Uterus (tissue), 4 donors: ENCODE data around the gene WDFY2. TPM values are rescaled to one million over a fixed set of nuclear protein-coding genes. Genes with fewer than 3 reads are reported as not detected.

Source experiments
- DNase-seq, 2 donors: peaks; one replicate each; pipeline ENCODE4 v3.0.0-alpha.2; 2019 to 2020
- H3K27ac ChIP-seq, 2 donors: fragments of 200-600 bp; sonication (generic); 1 replicate in 1 of 2; 2 replicates in 1 of 2; pipeline ENCODE4 v1.5.1; 2016 to 2018
- H3K27me3 ChIP-seq, 2 donors: fragments of 200-600 bp; sonication (generic); one replicate each; pipeline ENCODE4 v1.5.1; 2018 to 2019; ENCODE audit warnings: control low read depth in 1 of 2
- H3K36me3 ChIP-seq, 2 donors: fragments of 200-600 bp; sonication (generic); one replicate each; pipeline ENCODE4 v1.5.1; 2019; ENCODE audit warnings: control low read depth in 1 of 2
- H3K4me1 ChIP-seq, 2 donors: fragments of 200-600 bp; sonication (generic); one replicate each; pipeline ENCODE4 v1.5.1; 2018 to 2019; ENCODE audit warnings: control low read depth in 1 of 2
- H3K4me3 ChIP-seq, 2 donors: fragments of 200-600 bp; sonication (generic); 1 replicate in 1 of 2; 2 replicates in 1 of 2; pipeline ENCODE4 v1.5.1; 2018 to 2019; ENCODE audit warnings: mild to moderate bottlenecking in 1 of 2
- H3K9me3 ChIP-seq, 2 donors: fragments of 200-600 bp; sonication (generic); one replicate each; pipeline ENCODE4 v1.5.1; 2019; ENCODE audit warnings: control low read depth in 1 of 2
- CTCF ChIP-seq, 4 experiments: fragments of 200-600 bp in 2 of 4; fragments of 450-650 bp in 2 of 4; sonication (generic) in 2 of 4; IDR thresholded peaks; one replicate each; pipeline ENCODE4 v1.5.1; 2016 to 2019; ENCODE audit warnings: antibody characterized with exemption in 4 of 4, mild to moderate bottlenecking in 2 of 4, moderate library complexity in 1 of 4
- POLR2A ChIP-seq, 2 donors: fragments of 450-650 bp; IDR thresholded peaks; one replicate each; pipeline ENCODE4 v1.6.1; 2016; ENCODE audit warnings: antibody characterized with exemption in 2 of 2, mild to moderate bottlenecking in 1 of 2, moderate library complexity in 1 of 2
- intact Hi-C: fragments of 100-400 bp; cut with DNase I; formaldehyde crosslinking; loops from one replicate; pipeline ENCODE4 v1.15.1; 2023; ENCODE audit warnings: low total_unique reads
- total RNA-seq, 4 donors: library from RNA; depleted of rRNA in 3 of 4; stranded (reverse); fragments of >200 nt in 3 of 4; gene quantifications; one replicate each; pipeline versions ENCODE4 v1.1.0 to v1.2.4, GENCODE V29; 2014 to 2023
- donor health status: DM: yes; HTN: yes; CAD: no.

Gene WDFY2
- 10 to 100 TPM in 1 of 4 donors, 1 to 10 TPM in 3; 7.9 to 21.0 (median 9.1) TPM for total RNA-seq

GRCh38 chr13:51583875-51584730 is at the start of gene WDFY2:
Gene WDFY2, plus strand, starts transcription at chr13:51584462. Its CDS starts 226 bp downstream, at chr13:51584688.
- Histone ChIP-seq H3K27ac (peak within 1 kb of the TSS; percentile 91 to 92), H3K4me3 (peak within 1 kb of the TSS; percentile 75 to 85), H3K36me3 (no peaks in the 10 kb centered on the region), H3K4me1 (no peaks in the 10 kb centered on the region), H3K9me3 (no peaks in the 10 kb centered on the region), H3K27me3 (no peaks in the 10 kb centered on the region)
- intact Hi-C loops, result loop anchor here (2.0 kb wide), 1 partner anchor 131 kb away; the partner anchor contains the start of gene INTS6
- peak; percentile 100 for DNase-seq
- TF ChIP-seq POLR2A (IDR thresholded peaks at IDR 0.05), result peak; percentile 91 to 92
- peak; percentile 37 to 62 (median 48) for TF ChIP-seq CTCF (IDR thresholded peaks at IDR 0.05)

- TF ChIP-seq POLR2A (IDR thresholded peaks at IDR 0.05) (no peak), CTCF (IDR thresholded peaks at IDR 0.05) (no peak)
- peak overlapping the region; percentile 80 to 92 for H3K27ac ChIP-seq
- no peaks in the 10 kb centered on the region for H3K27me3 ChIP-seq
- H3K4me1 ChIP-seq, result peaks cover 4 to 17% of the 10 kb centered on the region in 2 donors
- H3K4me3 ChIP-seq, result no peak overlapping the region
- intact Hi-C loops, result no loop called here
- H3K36me3 ChIP-seq, result no peaks in the 10 kb centered on the region
- no peak for DNase-seq
- H3K9me3 ChIP-seq, result no peaks in the 10 kb centered on the region
Observed at GRCh38 chr13:51538591-51539179, 45.6 kb upstream of the WDFY2 start.

- no peak for DNase-seq
- TF ChIP-seq CTCF (IDR thresholded peaks at IDR 0.05), result no peak
- TF ChIP-seq POLR2A (IDR thresholded peaks at IDR 0.05), result no peak
- peak overlapping the region; percentile 80 to 92 for H3K27ac ChIP-seq
- intact Hi-C loops, result no loop called here
- H3K36me3 ChIP-seq, result no peaks in the 10 kb centered on the region
- peaks cover 4 to 17% of the 10 kb centered on the region in 2 donors for H3K4me1 ChIP-seq
- no peaks in the 10 kb centered on the region for H3K27me3 ChIP-seq
- H3K9me3 ChIP-seq, result no peaks in the 10 kb centered on the region
- H3K4me3 ChIP-seq, result no peak overlapping the region
Observed at GRCh38 chr13:51539887-51540286, 44.4 kb upstream of the WDFY2 start.

- H3K27ac ChIP-seq, result peak overlapping the region; percentile 80 to 92
- H3K4me1 ChIP-seq, result peaks cover 4 to 17% of the 10 kb centered on the region in 2 donors
- no peak for TF ChIP-seq POLR2A (IDR thresholded peaks at IDR 0.05)
- TF ChIP-seq CTCF (IDR thresholded peaks at IDR 0.05), result no peak
- H3K36me3 ChIP-seq, result no peaks in the 10 kb centered on the region
- intact Hi-C loops, result no loop called here
- no peak for DNase-seq
- no peak overlapping the region for H3K4me3 ChIP-seq
- no peaks in the 10 kb centered on the region for H3K27me3 ChIP-seq
- H3K9me3 ChIP-seq, result no peaks in the 10 kb centered on the region
Observed at GRCh38 chr13:51541037-51541436, 43.2 kb upstream of the WDFY2 start.

- no peaks in the 10 kb centered on the region for H3K9me3 ChIP-seq
- no peaks in the 10 kb centered on the region for H3K36me3 ChIP-seq
- H3K27me3 ChIP-seq, result no peaks in the 10 kb centered on the region
- DNase-seq, result peak; percentile 39 to 43
- TF ChIP-seq POLR2A (IDR thresholded peaks at IDR 0.05) (no peak), CTCF (IDR thresholded peaks at IDR 0.05) (no peak)
- no peak overlapping the region for H3K4me3 ChIP-seq
- peaks cover 4 to 17% of the 10 kb centered on the region in 2 donors for H3K4me1 ChIP-seq
- intact Hi-C loops, result no loop called here
- peak overlapping the region; percentile 80 to 92 for H3K27ac ChIP-seq
Observed at GRCh38 chr13:51541809-51542258, 42.4 kb upstream of the WDFY2 start.
